Measurements from ENCODE around the gene RAMP2.
"Not testable (repeated sequence)": the region's sequence is repeated elsewhere in the genome, so short reads cannot be mapped to it uniquely, and the experiment has no call there.

Gene RAMP2

DNA sequence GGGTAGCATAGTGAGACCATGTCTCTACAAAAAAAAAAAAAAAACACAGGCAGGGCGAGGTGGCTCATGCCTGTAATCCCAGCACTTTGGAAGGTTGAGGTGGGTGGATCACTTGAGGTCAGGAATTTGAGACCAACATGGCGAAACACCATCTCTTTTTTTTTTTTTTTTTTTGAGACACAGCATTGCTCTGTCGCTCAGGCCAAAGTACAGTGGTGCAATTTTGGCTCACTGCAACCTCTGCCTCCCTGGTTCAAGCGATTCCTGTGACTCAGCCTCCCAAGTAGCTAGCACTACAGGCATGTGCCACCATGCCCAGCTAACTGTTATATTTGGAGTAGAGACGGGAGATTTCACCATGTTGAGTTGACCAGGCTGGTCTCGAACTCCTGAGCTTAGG lies 5.1 kb downstream of the RAMP2 start:
- peaks cover 5% of the 10 kb centered on the region for H3K27me3 ChIP-seq (ENCODE audit: insufficient read depth, low read length, poor library complexity, severe bottlenecking)
- H3K9ac ChIP-seq (ENCODE audit: low read depth, low read length, poor library complexity, severe bottlenecking) = no peak overlapping the region
- H2AFZ ChIP-seq (ENCODE audit: low read length) = no peak overlapping the region
- H3K36me3 ChIP-seq (ENCODE audit: insufficient read depth, low read length) = no peaks in the 10 kb centered on the region
- H3K9me3 ChIP-seq (ENCODE audit: insufficient read depth, low read depth, low read length) = no peaks in the 10 kb centered on the region
- H3K4me3 ChIP-seq (ENCODE audit: low read length, poor library complexity, severe bottlenecking) = no peak overlapping the region
- TF ChIP-seq EZH2phosphoT487 (IDR thresholded peaks at IDR 0.05; ENCODE audit: borderline replicate concordance) = no peak
- TF ChIP-seq, protein P1, sequence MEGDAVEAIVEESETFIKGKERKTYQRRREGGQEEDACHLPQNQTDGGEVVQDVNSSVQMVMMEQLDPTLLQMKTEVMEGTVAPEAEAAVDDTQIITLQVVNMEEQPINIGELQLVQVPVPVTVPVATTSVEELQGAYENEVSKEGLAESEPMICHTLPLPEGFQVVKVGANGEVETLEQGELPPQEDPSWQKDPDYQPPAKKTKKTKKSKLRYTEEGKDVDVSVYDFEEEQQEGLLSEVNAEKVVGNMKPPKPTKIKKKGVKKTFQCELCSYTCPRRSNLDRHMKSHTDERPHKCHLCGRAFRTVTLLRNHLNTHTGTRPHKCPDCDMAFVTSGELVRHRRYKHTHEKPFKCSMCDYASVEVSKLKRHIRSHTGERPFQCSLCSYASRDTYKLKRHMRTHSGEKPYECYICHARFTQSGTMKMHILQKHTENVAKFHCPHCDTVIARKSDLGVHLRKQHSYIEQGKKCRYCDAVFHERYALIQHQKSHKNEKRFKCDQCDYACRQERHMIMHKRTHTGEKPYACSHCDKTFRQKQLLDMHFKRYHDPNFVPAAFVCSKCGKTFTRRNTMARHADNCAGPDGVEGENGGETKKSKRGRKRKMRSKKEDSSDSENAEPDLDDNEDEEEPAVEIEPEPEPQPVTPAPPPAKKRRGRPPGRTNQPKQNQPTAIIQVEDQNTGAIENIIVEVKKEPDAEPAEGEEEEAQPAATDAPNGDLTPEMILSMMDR (conservative IDR thresholded peaks at IDR 0.05; ENCODE audit: low read length) = no peak
- no peaks in the 10 kb centered on the region for H3K4me1 ChIP-seq (ENCODE audit: insufficient read depth, low read length, poor library complexity, severe bottlenecking)
- H3F3A ChIP-seq (ENCODE audit: low read depth) = no peaks in the 10 kb centered on the region
- H3K4me2 ChIP-seq (ENCODE audit: low read depth, low read length, poor library complexity, severe bottlenecking) = no peak overlapping the region
- H3K79me2 ChIP-seq (ENCODE audit: insufficient read depth, low read length) = no peaks in the 10 kb centered on the region
- H3K9me2 ChIP-seq (replicated peaks; ENCODE audit: low read depth, low read length) = no peaks in the 10 kb centered on the region
- H4K20me1 ChIP-seq (ENCODE audit: insufficient read depth, low read length, poor library complexity, severe bottlenecking) = no peaks in the 10 kb centered on the region

DNA sequence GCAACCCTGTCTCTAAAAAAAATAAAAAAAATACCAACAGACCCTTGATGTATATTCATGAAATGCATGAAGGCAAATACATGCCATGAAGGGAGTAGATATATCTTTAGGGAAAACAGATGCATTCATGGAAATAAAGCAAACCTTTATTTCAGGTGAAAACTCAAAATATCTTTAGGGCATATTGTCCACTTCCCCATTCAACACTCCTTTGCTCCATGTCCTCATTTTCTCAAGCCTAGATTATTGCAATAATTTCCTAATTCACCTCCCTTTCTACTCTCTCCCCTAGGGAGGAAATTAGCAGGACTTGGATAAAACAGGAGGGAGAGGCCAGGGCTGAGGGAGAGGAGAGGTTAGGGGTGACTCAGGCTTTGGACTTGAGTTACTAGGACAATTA lies 6.5 kb downstream of the RAMP2 start:
- no peaks in the 10 kb centered on the region for H3F3A ChIP-seq (ENCODE audit: low read depth)
- H3K4me3 ChIP-seq (ENCODE audit: low read length, poor library complexity, severe bottlenecking) = no peak overlapping the region
- H3K4me1 ChIP-seq (ENCODE audit: insufficient read depth, low read length, poor library complexity, severe bottlenecking) = peaks cover 3% of the 10 kb centered on the region
- no peaks in the 10 kb centered on the region for H3K27me3 ChIP-seq (ENCODE audit: insufficient read depth, low read length, poor library complexity, severe bottlenecking)
- no peaks in the 10 kb centered on the region for H3K79me2 ChIP-seq (ENCODE audit: insufficient read depth, low read length)
- H3K9me2 ChIP-seq (replicated peaks; ENCODE audit: low read depth, low read length) = no peaks in the 10 kb centered on the region
- no peaks in the 10 kb centered on the region for H4K20me1 ChIP-seq (ENCODE audit: insufficient read depth, low read length, poor library complexity, severe bottlenecking)
- no peaks in the 10 kb centered on the region for H3K36me3 ChIP-seq (ENCODE audit: insufficient read depth, low read length)
- no peak for TF ChIP-seq EZH2phosphoT487 (IDR thresholded peaks at IDR 0.05; ENCODE audit: borderline replicate concordance)
- TF ChIP-seq, protein P1 (conservative IDR thresholded peaks at IDR 0.05; ENCODE audit: low read length) = no peak
- H2AFZ ChIP-seq (ENCODE audit: low read length) = no peak overlapping the region
- H3K9me3 ChIP-seq (ENCODE audit: insufficient read depth, low read depth, low read length) = no peaks in the 10 kb centered on the region
- H3K4me2 ChIP-seq (ENCODE audit: low read depth, low read length, poor library complexity, severe bottlenecking) = no peak overlapping the region
- no peak overlapping the region for H3K9ac ChIP-seq (ENCODE audit: low read depth, low read length, poor library complexity, severe bottlenecking)

DNA sequence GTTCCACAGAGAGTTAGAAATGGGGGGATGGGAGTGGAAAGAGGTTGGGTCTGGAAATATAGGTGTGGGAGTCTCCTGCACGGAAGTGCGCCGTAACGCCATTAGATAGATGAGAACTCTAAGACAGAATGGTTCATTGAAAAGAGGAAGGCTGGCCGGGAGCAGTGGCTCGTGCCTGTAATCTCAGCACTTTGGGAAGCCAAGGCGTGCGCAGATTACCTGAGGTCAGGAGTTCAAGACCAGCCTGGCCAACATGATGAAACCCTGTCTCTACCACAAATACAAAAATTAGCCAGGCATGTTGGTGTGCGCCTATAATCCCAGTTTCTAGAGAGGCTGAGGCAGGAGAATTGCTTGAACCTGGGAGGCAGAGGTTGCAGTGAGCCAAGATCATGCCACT lies 7.0 kb downstream of the RAMP2 start:
- not testable (repeated sequence) for H3F3A ChIP-seq (ENCODE audit: low read depth); H3K4me2 ChIP-seq (ENCODE audit: low read depth, low read length, poor library complexity, severe bottlenecking); H3K9ac ChIP-seq (ENCODE audit: low read depth, low read length, poor library complexity, severe bottlenecking); H3K79me2 ChIP-seq (ENCODE audit: insufficient read depth, low read length); H3K4me3 ChIP-seq (ENCODE audit: low read length, poor library complexity, severe bottlenecking); H2AFZ ChIP-seq (ENCODE audit: low read length); H3K9me2 ChIP-seq (replicated peaks; ENCODE audit: low read depth, low read length); H3K27me3 ChIP-seq (ENCODE audit: insufficient read depth, low read length, poor library complexity, severe bottlenecking); H3K36me3 ChIP-seq (ENCODE audit: insufficient read depth, low read length); H3K4me1 ChIP-seq (ENCODE audit: insufficient read depth, low read length, poor library complexity, severe bottlenecking); H3K9me3 ChIP-seq (ENCODE audit: insufficient read depth, low read depth, low read length); H4K20me1 ChIP-seq (ENCODE audit: insufficient read depth, low read length, poor library complexity, severe bottlenecking)

DNA sequence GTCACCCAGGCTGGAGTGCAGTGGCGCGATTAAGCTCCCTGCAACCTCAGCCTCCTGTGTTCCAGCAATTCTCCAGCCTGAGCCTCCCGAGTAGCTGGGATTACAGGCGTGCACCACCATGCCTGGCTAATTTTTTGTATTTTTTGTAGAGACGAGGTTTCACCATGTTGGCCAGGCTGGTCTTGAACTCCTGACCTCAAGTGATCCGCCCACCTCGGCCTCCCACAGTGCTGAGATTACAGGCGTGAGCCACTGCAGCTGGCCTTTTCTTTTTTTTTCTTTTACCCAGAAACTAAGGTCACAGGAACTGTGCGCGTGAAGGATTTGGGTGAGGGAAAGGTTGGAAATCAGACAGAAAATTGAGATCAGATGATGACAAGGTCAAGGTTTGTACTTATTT lies 8.9 kb downstream of the RAMP2 start:
- not testable (repeated sequence) for H3K36me3 ChIP-seq (ENCODE audit: insufficient read depth, low read length); H4K20me1 ChIP-seq (ENCODE audit: insufficient read depth, low read length, poor library complexity, severe bottlenecking); H3F3A ChIP-seq (ENCODE audit: low read depth); H3K9me2 ChIP-seq (replicated peaks; ENCODE audit: low read depth, low read length); H2AFZ ChIP-seq (ENCODE audit: low read length); H3K27me3 ChIP-seq (ENCODE audit: insufficient read depth, low read length, poor library complexity, severe bottlenecking); H3K9me3 ChIP-seq (ENCODE audit: insufficient read depth, low read depth, low read length); H3K9ac ChIP-seq (ENCODE audit: low read depth, low read length, poor library complexity, severe bottlenecking); H3K4me3 ChIP-seq (ENCODE audit: low read length, poor library complexity, severe bottlenecking); H3K4me2 ChIP-seq (ENCODE audit: low read depth, low read length, poor library complexity, severe bottlenecking)
- Histone ChIP-seq H3K79me2 (ENCODE audit: insufficient read depth, low read length) (peaks cover 16% of the 10 kb centered on the region), H3K4me1 (ENCODE audit: insufficient read depth, low read length, poor library complexity, severe bottlenecking) (peaks cover 15% of the 10 kb centered on the region)

Data from Loucy (cell line).